SK-N-SH (cell line): ENCODE data around the gene KCNIP4. TPM values are rescaled to one million over a fixed set of nuclear protein-coding genes. Genes with fewer than 3 reads are reported as not detected.

Experiments
- CTCF ChIA-PET: fragments of 300-600, 350-600 bp; formaldehyde crosslinking; extraction: SDS; loops from one replicate; lab custom pipeline; 2021; lab: Yijun Ruan, JAX
- POLR2A ChIA-PET: fragments of 350-600 bp; sonication (Branson Sonifier 250); formaldehyde crosslinking; extraction: SDS; loops from one replicate; lab custom pipeline; 2020; ENCODE audit warnings: antibody characterized with exemption, inconsistent platforms; lab: Yijun Ruan, JAX
- DNase-seq: peaks from one replicate; pipeline ENCODE4 v3.0.0; 2012
- H2AFZ ChIP-seq: fragments of 200-600 bp; sonication (generic); 2 replicates; pipeline ENCODE4 v1.8.1; 2016; ENCODE audit warnings: antibody characterized with exemption, mild to moderate bottlenecking, low read depth
- H3F3A ChIP-seq: fragments of 200-600 bp; sonication (generic); replicated peaks from 2 replicates; pipeline ENCODE3; 2016; ENCODE audit warnings: antibody characterized with exemption, mild to moderate bottlenecking; ENCODE audit not compliant: insufficient read depth
- H3K27ac ChIP-seq, 2 experiments: fragments of 200-500 bp in 1 of 2; fragments of 200-600 bp in 1 of 2; sonication (Bioruptor generic) in 1 of 2; sonication (generic), shearing (Covaris generic) in 1 of 2; 2 replicates each; pipeline versions ENCODE4 v1.5.1 to v1.6.1; 2014 to 2016; ENCODE audit warnings: low read depth in 2 of 2, inconsistent platforms in 1 of 2, low read length in 1 of 2, mild to moderate bottlenecking in 1 of 2, mixed read lengths in 1 of 2
- H3K27me3 ChIP-seq: fragments of 200-600 bp; sonication (generic), shearing (Covaris generic); 2 replicates; pipeline ENCODE4 v1.6.1; 2016; ENCODE audit warnings: mixed run types; ENCODE audit not compliant: insufficient read depth
- H3K36me3 ChIP-seq, 2 experiments: fragments of 200-500 bp in 1 of 2; fragments of 200-600 bp in 1 of 2; sonication (Bioruptor generic) in 1 of 2; sonication (generic) in 1 of 2; replicated peaks in 1 of 2; 2 replicates each; pipeline versions ENCODE3 to v1.5.1; 2014 to 2016; ENCODE audit warnings: low read length in 1 of 2, mild to moderate bottlenecking in 1 of 2; ENCODE audit not compliant: insufficient read depth in 2 of 2, control insufficient read depth in 1 of 2
- H3K4me1 ChIP-seq, 2 experiments: fragments of 200-500 bp in 1 of 2; fragments of 200-600 bp in 1 of 2; sonication (Bioruptor generic) in 1 of 2; sonication (generic), shearing (Covaris generic) in 1 of 2; 2 replicates each; pipeline versions ENCODE4 v1.5.1 to v1.6.1; 2014 to 2016; ENCODE audit warnings: low read depth in 1 of 2, low read length in 1 of 2, mixed run types in 1 of 2; ENCODE audit not compliant: insufficient read depth in 2 of 2, control insufficient read depth in 1 of 2
- H3K4me2 ChIP-seq: fragments of 200-600 bp; sonication (generic), shearing (Covaris generic); 2 replicates; pipeline ENCODE4 v1.6.1; 2017; ENCODE audit warnings: mixed run types
- H3K4me3 ChIP-seq, 2 experiments: fragments of 200-500 bp in 1 of 2; fragments of 200-600 bp in 1 of 2; sonication (Bioruptor generic) in 1 of 2; sonication (generic), shearing (Covaris generic) in 1 of 2; 2 replicates each; pipeline versions ENCODE4 v1.5.1 to v1.8.1; 2014 to 2016; ENCODE audit warnings: low read depth in 2 of 2, inconsistent platforms in 1 of 2, low read length in 1 of 2, mild to moderate bottlenecking in 1 of 2, mixed read lengths in 1 of 2, moderate library complexity in 1 of 2
- H3K79me2 ChIP-seq: fragments of 200-600 bp; sonication (generic); 2 replicates; pipeline ENCODE4 v1.8.1; 2017; ENCODE audit warnings: mild to moderate bottlenecking; ENCODE audit not compliant: insufficient read depth
- H3K9ac ChIP-seq: fragments of 200-600 bp; sonication (generic); 2 replicates; pipeline ENCODE4 v1.6.1; 2017; ENCODE audit warnings: mixed run types
- H3K9me2 ChIP-seq: fragments of 200-600 bp; sonication (generic); 2 replicates; pipeline ENCODE4 v1.6.1; 2017; ENCODE audit warnings: mixed run types
- H3K9me3 ChIP-seq: fragments of 200-600 bp; sonication (generic); 2 replicates; pipeline ENCODE4 v1.6.1; 2017; ENCODE audit warnings: mixed run types, mild to moderate bottlenecking, moderate library complexity
- H4K20me1 ChIP-seq: fragments of 200-600 bp; sonication (generic); 2 replicates; pipeline ENCODE4 v1.6.1; 2017; ENCODE audit warnings: mild to moderate bottlenecking, mixed run types; ENCODE audit not compliant: insufficient read depth
- EZH2phosphoT487 ChIP-seq: fragments of 200-600 bp; sonication (generic); IDR thresholded peaks from 2 replicates; pipeline ENCODE4 v1.6.1; 2017; ENCODE audit warnings: low read depth, mixed run types, mild to moderate bottlenecking, antibody characterized with exemption, moderate library complexity, borderline replicate concordance
- FOXM1 ChIP-seq: IDR thresholded peaks from 2 replicates; pipeline ENCODE4 v1.4.0; 2012; ENCODE audit warnings: low read depth, mild to moderate bottlenecking
- GATA2 ChIP-seq: sonication (generic); formaldehyde crosslinking; IDR thresholded peaks from 2 replicates; pipeline ENCODE4 v1.5.0; 2020; ENCODE audit warnings: mild to moderate bottlenecking, missing genetic modification reagents
- JUND ChIP-seq: IDR thresholded peaks from 2 replicates; pipeline ENCODE4 v1.4.0; 2012
- MAX ChIP-seq: IDR thresholded peaks from 2 replicates; pipeline ENCODE4 v1.4.0; 2012; ENCODE audit warnings: low read depth
- MXI1 ChIP-seq: IDR thresholded peaks from 2 replicates; pipeline ENCODE4 v1.6.1; 2012; ENCODE audit warnings: mild to moderate bottlenecking, low read depth, low read length, improper control_type of control experiment
- NRF1 ChIP-seq: IDR thresholded peaks from 2 replicates; pipeline ENCODE4 v1.6.1; 2012; ENCODE audit warnings: low read depth, mild to moderate bottlenecking, low read length
- RCOR1 ChIP-seq: fragments of 150-350 bp; IDR thresholded peaks from 2 replicates; pipeline ENCODE4 v1.6.1; 2017; ENCODE audit warnings: antibody characterized with exemption, low read length
- REST ChIP-seq: IDR thresholded peaks from 2 replicates; pipeline ENCODE4 v1.6.1; 2012; ENCODE audit warnings: mild to moderate bottlenecking, low read depth, low read length, moderate library complexity
- RFX5 ChIP-seq: IDR thresholded peaks from 2 replicates; pipeline ENCODE4 v1.6.1; 2012; ENCODE audit warnings: mild to moderate bottlenecking, improper control_type of control experiment, low read length
- RXRA ChIP-seq: IDR thresholded peaks from 2 replicates; pipeline ENCODE4 v1.4.0; 2012; ENCODE audit warnings: low read depth, mild to moderate bottlenecking, borderline replicate concordance
- SIN3A ChIP-seq: IDR thresholded peaks from 2 replicates; pipeline ENCODE4 v1.6.1; 2012; ENCODE audit warnings: low read depth, mild to moderate bottlenecking, low read length, moderate library complexity, borderline replicate concordance
- SMC3 ChIP-seq: IDR thresholded peaks from 2 replicates; pipeline ENCODE4 v1.6.1; 2012; ENCODE audit warnings: low read depth, low read length, improper control_type of control experiment
- TCF12 ChIP-seq: IDR thresholded peaks from 2 replicates; pipeline ENCODE4 v1.4.0; 2012
- TEAD4 ChIP-seq: IDR thresholded peaks from 2 replicates; pipeline ENCODE4 v1.4.0; 2012; ENCODE audit warnings: mild to moderate bottlenecking, borderline replicate concordance; ENCODE audit not compliant: insufficient read depth
- YY1 ChIP-seq: IDR thresholded peaks from 2 replicates; pipeline ENCODE4 v1.4.0; 2012; ENCODE audit warnings: low read depth, mild to moderate bottlenecking
- WGBS: methylation state at CpG from one replicate; pipeline ENCODE4 v1.1.6; 2017; ENCODE audit warnings: low lambda C conversion rate; 5-methylcytosine and 5-hydroxymethylcytosine counted together
- polyA plus RNA-seq, 3 experiments: library from polyadenylated mRNA; depleted of rRNA; stranded (reverse); fragments of >200 nt; gene quantifications; 2 replicates each; pipeline ENCODE4 v1.2.3, GENCODE V29; 2012

KCNIP4 gene
- polyA plus RNA-seq, 1 of the 3 experiments (the other 2 are of a cell fraction): 0.18 TPM

GRCh38 chr4:21795091-21795490 lies 153.5 kb downstream of the KCNIP4 start:
- H2AFZ ChIP-seq: no peak overlapping the region
- ChIA-PET CTCF (no interaction called here), POLR2A (no interaction called here)
- H4K20me1 ChIP-seq: no peaks in the 10 kb centered on the region
- no peak overlapping the region for H3K27ac ChIP-seq
- no peaks in the 10 kb centered on the region for H3K9me2 ChIP-seq
- no peak overlapping the region for H3K4me3 ChIP-seq
- H3K4me1 ChIP-seq: no peaks in the 10 kb centered on the region
- H3F3A ChIP-seq: no peaks in the 10 kb centered on the region
- H3K27me3 ChIP-seq: no peaks in the 10 kb centered on the region
- no peaks in the 10 kb centered on the region for H3K79me2 ChIP-seq
- no peaks in the 10 kb centered on the region for H3K9me3 ChIP-seq
- no peak overlapping the region for H3K9ac ChIP-seq
- TF ChIP-seq JUND (no peak), RFX5 (no peak), TEAD4 (no peak), RCOR1 (no peak), RXRA (no peak), MAX (no peak), YY1 (no peak), FOXM1 (no peak), GATA2 (CRISPR knock-in tag) (no peak)
- DNase-seq: no peak
- H3K36me3 ChIP-seq: no peaks in the 10 kb centered on the region
- H3K4me2 ChIP-seq: no peak overlapping the region
- WGBS: 71% methylated on average over 9 of the region's 9 CpGs

- Histone ChIP-seq H3K27me3 (no peaks in the 10 kb centered on the region), H3K9me2 (no peaks in the 10 kb centered on the region), H3K9me3 (no peaks in the 10 kb centered on the region), H3F3A (no peaks in the 10 kb centered on the region), H3K36me3 (no peaks in the 10 kb centered on the region), H3K4me2 (no peak overlapping the region), H4K20me1 (no peaks in the 10 kb centered on the region), H3K27ac (no peak overlapping the region), H2AFZ (no peak overlapping the region), H3K4me3 (no peak overlapping the region), H3K9ac (no peak overlapping the region), H3K4me1 (no peaks in the 10 kb centered on the region), H3K79me2 (no peaks in the 10 kb centered on the region)
- TF ChIP-seq REST (no peak), RXRA (no peak), YY1 (no peak), MXI1 (no peak), TEAD4 (no peak), TCF12 (no peak), NRF1 (no peak), SMC3 (no peak), EZH2phosphoT487 (no peak), SIN3A (no peak)
- ChIA-PET CTCF (interaction anchor here (0.6 to 6.6 kb wide), 6 partner anchors 10 to 615 kb away, joined by 3 to 177 read pairs (median 3); no protein-coding TSS in a partner anchor), POLR2A (no interaction called here)
- no peak for DNase-seq
Measured at GRCh38 chr4:21792736-21793135, 155.8 kb downstream of the KCNIP4 start.
